ENCODE measurements around the gene MEX3A.

- TF ChIP-seq CTCF (IDR thresholded peaks at IDR 0.05), result no peak
- no peak for TF ChIP-seq POLR2A (IDR thresholded peaks at IDR 0.05)
Observed at GRCh38 chr1:156121457-156121856, 39.2 kb upstream of the MEX3A start.

Measured in esophagus squamous epithelium (tissue), 4 donors.